H1 (cell line): ENCODE measurements around the gene SERPINB1. TPM values are rescaled to one million over a fixed set of nuclear protein-coding genes. Genes with fewer than 3 reads are reported as not detected.

Source experiments
- CTCF ChIA-PET: fragments of 300-600 bp; sonication (Branson Sonifier 250); formaldehyde crosslinking; loops from one replicate; lab custom pipeline; 2021; ENCODE audit not compliant: partially characterized antibody; lab: Charles Lee
- POLR2A ChIA-PET: fragments of 300-600 bp; sonication (Branson Sonifier 250); formaldehyde crosslinking; loops from one replicate; lab custom pipeline; 2021; ENCODE audit warnings: inconsistent platforms; ENCODE audit not compliant: partially characterized antibody; lab: Charles Lee
- DNase-seq, 2 experiments: peaks; one replicate each; pipeline versions ENCODE4 v3.0.0 to v3.0.0-alpha.2; 2010 to 2022; ENCODE audit warnings: low spot score in 2 of 2, low read depth in 1 of 2, mixed read lengths in 1 of 2
- FAIRE-seq: peaks from 2 replicates; lab custom pipeline; 2011; peaks lifted over from hg19 to GRCh38; lab: Jason Lieb, UNC
- H2AFZ ChIP-seq: 2 replicates; pipeline ENCODE4 v1.8.1; 2012; ENCODE audit warnings: low read length, inconsistent platforms
- H2AK5ac ChIP-seq: 2 replicates; pipeline ENCODE4 v1.6.1; 2013; ENCODE audit warnings: low read depth, low read length
- H2BK120ac ChIP-seq: replicated peaks from 2 replicates; pipeline ENCODE3; 2013; ENCODE audit warnings: low read depth, low read length, inconsistent platforms
- H2BK12ac ChIP-seq: 2 replicates; pipeline ENCODE4 v1.6.1; 2013; ENCODE audit warnings: low read depth, low read length
- H2BK15ac ChIP-seq: 2 replicates; pipeline ENCODE4 v1.6.1; 2013; ENCODE audit warnings: low read length
- H2BK20ac ChIP-seq: 2 replicates; pipeline ENCODE4 v1.6.1; 2013; ENCODE audit warnings: low read length
- H2BK5ac ChIP-seq: 2 replicates; pipeline ENCODE4 v1.6.1; 2013; ENCODE audit warnings: low read depth, low read length
- H3K14ac ChIP-seq: 2 replicates; pipeline ENCODE4 v1.6.1; 2013; ENCODE audit warnings: inconsistent platforms; ENCODE audit not compliant: insufficient read length
- H3K18ac ChIP-seq: 2 replicates; pipeline ENCODE4 v1.6.1; 2013; ENCODE audit warnings: low read length; ENCODE audit errors: extremely low read depth
- H3K23ac ChIP-seq: 2 replicates; pipeline ENCODE4 v1.6.1; 2013; ENCODE audit warnings: inconsistent platforms; ENCODE audit not compliant: insufficient read length
- H3K23me2 ChIP-seq: 2 replicates; pipeline ENCODE4 v1.6.1; 2013; ENCODE audit warnings: low read depth, low read length
- H3K27ac ChIP-seq: 2 replicates; pipeline ENCODE4 v1.6.1; 2011; ENCODE audit warnings: low read depth, low read length, inconsistent platforms
- H3K27me3 ChIP-seq, 4 experiments: replicated peaks in 1 of 4; 1 replicate in 1 of 4; 2 replicates in 3 of 4; pipeline versions ENCODE4 v1.6.1 to v1.8.1; 2011 to 2013; ENCODE audit warnings: low read length in 3 of 4, mild to moderate bottlenecking in 3 of 4, inconsistent platforms in 2 of 4, mixed read lengths in 2 of 4, moderate library complexity in 1 of 4; ENCODE audit not compliant: control insufficient read depth in 3 of 4, insufficient read depth in 3 of 4; ENCODE audit errors: extremely low read depth in 1 of 4
- H3K36me3 ChIP-seq, 4 experiments: 2 replicates each; pipeline versions ENCODE4 v1.6.1 to v1.8.1; 2011 to 2013; ENCODE audit warnings: mild to moderate bottlenecking in 4 of 4, low read length in 3 of 4, moderate library complexity in 2 of 4, control low read depth in 1 of 4, inconsistent platforms in 1 of 4; ENCODE audit not compliant: insufficient read depth in 4 of 4, control insufficient read depth in 2 of 4
- H3K4ac ChIP-seq: replicated peaks from 2 replicates; pipeline ENCODE3; 2013; ENCODE audit warnings: low read length, low read depth, mixed read lengths, inconsistent platforms; ENCODE audit not compliant: insufficient read length
- H3K4me1 ChIP-seq, 4 experiments: replicated peaks in 1 of 4; 1 replicate in 1 of 4; 2 replicates in 3 of 4; pipeline versions ENCODE4 v1.6.1 to v1.8.1; 2011 to 2013; ENCODE audit warnings: low read length in 3 of 4, inconsistent platforms in 2 of 4, mixed read lengths in 1 of 4; ENCODE audit not compliant: insufficient read depth in 4 of 4, control insufficient read depth in 3 of 4
- H3K4me2 ChIP-seq, 2 experiments: 2 replicates each; pipeline versions ENCODE4 v1.6.1 to v1.8.1; 2011 to 2013; ENCODE audit warnings: low read depth in 2 of 2, low read length in 2 of 2, control low read depth in 1 of 2, inconsistent platforms in 1 of 2, mild to moderate bottlenecking in 1 of 2; ENCODE audit not compliant: insufficient read depth in 1 of 2
- H3K4me3 ChIP-seq, 4 experiments: fragments of 200-600, 300-600 bp in 1 of 4; sonication (generic), shearing (Covaris generic), sonication (Bioruptor Twin) in 1 of 4; 2 replicates each; pipeline versions ENCODE4 v1.5.1 to v1.8.1; 2011 to 2016; ENCODE audit warnings: low read length in 4 of 4, low read depth in 3 of 4, control low read depth in 2 of 4, inconsistent platforms in 2 of 4, mild to moderate bottlenecking in 2 of 4, mixed read lengths in 1 of 4, moderate library complexity in 1 of 4; ENCODE audit not compliant: insufficient read depth in 2 of 4; ENCODE audit errors: extremely low read depth in 1 of 4
- H3K56ac ChIP-seq: replicated peaks from 2 replicates; pipeline ENCODE3; 2013; ENCODE audit warnings: low read depth, mild to moderate bottlenecking, mixed read lengths, low read length, inconsistent platforms; ENCODE audit not compliant: insufficient read length
- H3K79me1 ChIP-seq: 2 replicates; pipeline ENCODE4 v1.6.1; 2013; ENCODE audit warnings: low read depth, low read length, control low read depth
- H3K79me2 ChIP-seq, 2 experiments: 2 replicates each; pipeline versions ENCODE4 v1.6.1 to v1.8.1; 2012 to 2013; ENCODE audit warnings: low read length in 2 of 2, mild to moderate bottlenecking in 2 of 2, inconsistent platforms in 1 of 2; ENCODE audit not compliant: insufficient read depth in 2 of 2, control insufficient read depth in 1 of 2
- H3K9ac ChIP-seq, 4 experiments: replicated peaks in 1 of 4; 1 replicate in 1 of 4; 2 replicates in 3 of 4; pipeline versions ENCODE4 v1.6.1 to v1.8.1; 2011 to 2013; ENCODE audit warnings: low read depth in 3 of 4, low read length in 3 of 4, control low read depth in 2 of 4, mild to moderate bottlenecking in 2 of 4, moderate library complexity in 2 of 4, inconsistent platforms in 1 of 4; ENCODE audit errors: extremely low read depth in 1 of 4
- H3K9me3 ChIP-seq, 2 experiments: 2 replicates each; pipeline versions ENCODE4 v1.6.1 to v1.8.1; 2012 to 2013; ENCODE audit warnings: mild to moderate bottlenecking in 2 of 2, moderate library complexity in 2 of 2, control low read depth in 1 of 2, inconsistent platforms in 1 of 2, low read depth in 1 of 2, low read length in 1 of 2, mixed read lengths in 1 of 2; ENCODE audit not compliant: insufficient read depth in 2 of 2
- H4K20me1 ChIP-seq, 2 experiments: replicated peaks in 1 of 2; 2 replicates each; pipeline versions ENCODE3 to v1.8.1; 2011 to 2013; ENCODE audit warnings: inconsistent platforms in 2 of 2, low read length in 2 of 2, mild to moderate bottlenecking in 1 of 2; ENCODE audit not compliant: insufficient read depth in 2 of 2, control insufficient read depth in 1 of 2
- H4K5ac ChIP-seq: 2 replicates; pipeline ENCODE4 v1.6.1; 2013; ENCODE audit warnings: low read length, low read depth, mixed read lengths, inconsistent platforms; ENCODE audit not compliant: insufficient read length
- H4K8ac ChIP-seq: 2 replicates; pipeline ENCODE4 v1.8.0; 2013; ENCODE audit warnings: mild to moderate bottlenecking, moderate library complexity, low read length, inconsistent platforms; ENCODE audit not compliant: insufficient read depth; ENCODE audit errors: extremely low read depth
- H4K91ac ChIP-seq: replicated peaks from 2 replicates; pipeline ENCODE3; 2013; ENCODE audit warnings: low read length, mixed read lengths, inconsistent platforms; ENCODE audit not compliant: insufficient read length
- BRCA1 ChIP-seq: IDR thresholded peaks from 2 replicates; pipeline ENCODE4 v1.6.1; 2012; ENCODE audit warnings: low read depth, low read length, improper control_type of control experiment
- CHD2 ChIP-seq: IDR thresholded peaks from 2 replicates; pipeline ENCODE4 v1.6.1; 2012; ENCODE audit warnings: low read length, improper control_type of control experiment
- CTBP2 ChIP-seq: IDR thresholded peaks from 2 replicates; pipeline ENCODE4 v1.7.0; 2011; ENCODE audit warnings: borderline replicate concordance, mild to moderate bottlenecking, moderate library complexity, mixed read lengths, low read length; ENCODE audit not compliant: insufficient read depth, insufficient read length
- GTF2F1 ChIP-seq: IDR thresholded peaks from 2 replicates; pipeline ENCODE4 v1.6.1; 2012; ENCODE audit warnings: low read depth, low read length, improper control_type of control experiment, borderline replicate concordance
- WGBS, 2 experiments: shearing (Covaris generic) in 1 of 2; methylation state at CpG; one replicate each; pipeline versions ENCODE4 v1.1.6 to v1.1.7; 2013 to 2015; ENCODE audit warnings: low lambda C conversion rate in 2 of 2, mixed read lengths in 2 of 2, inconsistent platforms in 1 of 2, low coverage in 1 of 2, missing lambda C conversion rate in 1 of 2; ENCODE audit not compliant: insufficient replicate concordance in 2 of 2, insufficient coverage in 1 of 2, insufficient read length in 1 of 2; ENCODE audit errors: extremely low coverage in 1 of 2, missing lambda C conversion rate in 1 of 2; 5-methylcytosine and 5-hydroxymethylcytosine counted together
- polyA plus RNA-seq, 7 experiments: library from polyadenylated mRNA; depleted of rRNA in 3 of 7; stranded (reverse) in 5 of 7; unstranded in 2 of 7; fragments of >200 nt in 5 of 7; fragments of 200-250 nt in 2 of 7; gene quantifications; 1 replicate in 5 of 7; 2 replicates in 1 of 7; 4 replicates in 1 of 7; pipeline versions ENCODE4 v1.2.1 to v1.2.3, GENCODE V29; 2011 to 2013; ENCODE audit warnings: missing spikeins in 2 of 7, mixed read lengths in 2 of 7
- total RNA-seq: library from RNA; stranded (reverse); fragmentation: NEBNext Ultra II Directional; extraction: Animal tissue kit (Norgen Biotek cat#: 25700); gene quantifications from 2 replicates; pipeline ENCODE4 v1.2.1, GENCODE V29; 2021

The SERPINB1 gene
- total and polyA plus RNA-seq, 2 of the 8 experiments (the other 6 are each of a cell fraction or from before 2014, with no cell fraction given): 8.1 to 17.3 TPM

- no peak overlapping the region for H2AK5ac ChIP-seq
- H3K27me3 ChIP-seq: no peaks in the 10 kb centered on the region
- H3K56ac ChIP-seq: no peak overlapping the region
- H2BK15ac ChIP-seq: no peak overlapping the region
- H2BK5ac ChIP-seq: peak overlapping the region; percentile 48; the same call in 1 of the 2 replicates
- H2BK12ac ChIP-seq: no peak overlapping the region
- no peak overlapping the region for H4K5ac ChIP-seq
- H3K23ac ChIP-seq: no peak overlapping the region
- no peak overlapping the region for H3K27ac ChIP-seq
- no peak overlapping the region for H2BK120ac ChIP-seq
- no peak overlapping the region for H3K4me2 ChIP-seq
- H3K9ac ChIP-seq: no peak overlapping the region
- POLR2A ChIA-PET: interaction anchor here (0.9 to 2.4 kb wide), 5 partner anchors 8 to 28 kb away, joined by 3 to 8 read pairs (median 3); no protein-coding TSS in a partner anchor
- no peak overlapping the region for H2AFZ ChIP-seq
- no peak overlapping the region for H3K4ac ChIP-seq
- no peaks in the 10 kb centered on the region for H3K79me2 ChIP-seq
- H3K4me3 ChIP-seq: no peak overlapping the region
- H3K18ac ChIP-seq: no peak overlapping the region
- H3K14ac ChIP-seq: no peak overlapping the region
- H3K79me1 ChIP-seq: no peaks in the 10 kb centered on the region; the same call in 1 of the 2 replicates
- H3K4me1 ChIP-seq: peaks cover 0 to under 1% (median 0%) of the 10 kb centered on the region in 4 experiments; a peak in 2 of 7 replicates
- H4K20me1 ChIP-seq: peaks cover 0 to 1% of the 10 kb centered on the region in 2 experiments
- peaks cover 10 to 79% (median 32%) of the 10 kb centered on the region in 4 experiments for H3K36me3 ChIP-seq
- H3K23me2 ChIP-seq: no peaks in the 10 kb centered on the region; the same call in 1 of the 2 replicates
- H4K91ac ChIP-seq: no peak overlapping the region
- FAIRE-seq (no peak), DNase-seq (no peak)
- WGBS, 2 experiments: 95% methylated on average over 14 of the region's 14 CpGs; no CpG with 5 or more reads in 1 of the 2 experiments
- H2BK20ac ChIP-seq: no peak overlapping the region
- no peaks in the 10 kb centered on the region for H3K9me3 ChIP-seq
- H4K8ac ChIP-seq: peak overlapping the region; percentile 14; the same call in 1 of the 2 replicates
- no peak for TF ChIP-seq GTF2F1
- no peak for TF ChIP-seq CHD2
- TF ChIP-seq BRCA1: no peak
- TF ChIP-seq CTBP2: no peak
- TF ChIP-seq, all 59 proteins: peak for 0
- CTCF ChIA-PET: interaction anchor here (1.5 kb wide), 1 partner anchor 13 kb away, joined by 3 read pairs; no protein-coding TSS in a partner anchor
Measured at GRCh38 chr6:2890976-2891767, 49.5 kb upstream of the SERPINB1 start.
